ENCODE results near the gene ABHD12. TPM values are rescaled to one million over a fixed set of nuclear protein-coding genes. Genes with fewer than 3 reads are reported as not detected.

Gene ABHD12
- total RNA-seq, 2 donors from 2014 or later: 48.2 to 52.7 TPM

DNA sequence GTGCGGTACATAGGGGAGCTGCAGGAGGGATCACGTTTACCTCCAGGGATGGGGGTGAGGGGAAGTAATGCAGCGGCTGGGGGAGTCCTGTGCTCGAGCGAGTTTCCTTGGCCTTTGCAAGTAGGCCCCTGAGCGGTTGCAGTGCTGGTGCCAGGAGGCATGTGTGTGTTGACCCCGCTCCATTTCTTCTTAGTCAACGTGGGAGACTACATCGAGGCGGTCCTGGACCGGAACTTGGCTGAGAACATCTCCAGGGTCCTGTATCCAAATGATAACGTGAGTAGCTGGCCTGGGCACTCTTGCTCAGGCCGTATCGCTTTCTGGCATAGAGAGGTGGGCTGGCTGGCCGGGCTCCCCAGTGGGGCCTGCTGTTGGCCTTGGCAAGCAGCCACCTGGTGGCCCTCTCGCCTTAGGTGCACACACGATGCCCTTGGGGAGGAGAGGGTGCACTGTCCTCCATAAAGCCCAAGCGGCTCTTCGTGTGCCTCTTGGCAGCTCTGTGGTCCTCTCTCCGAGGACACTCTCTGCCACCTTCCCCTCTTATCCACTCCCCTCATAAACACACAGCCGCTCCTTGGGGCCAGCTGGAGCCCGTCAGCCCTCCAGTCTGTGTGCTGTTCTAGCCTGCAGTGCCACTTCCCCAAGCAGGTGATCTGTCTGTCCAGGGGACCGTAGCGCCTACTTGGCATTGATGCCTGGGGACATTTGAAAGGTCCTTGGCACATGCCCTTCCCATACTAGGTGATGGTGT lies 113.4 kb downstream of the ABHD12 start:
- Mint-ChIP-seq H3K9me3 (no peaks in the 10 kb centered on the region), H3K4me1 (no peaks in the 10 kb centered on the region), H3K27me3 (ENCODE audit: insufficient read depth) (no peaks in the 10 kb centered on the region), H3K4me3 (no peak overlapping the region), H3K27ac (no peak overlapping the region), H3K36me3 (ENCODE audit: low read depth) (peaks cover 42% of the 10 kb centered on the region)
- H3K27ac ChIP-seq (ENCODE audit: low read depth, low read length): no peak overlapping the region
- H3K9ac ChIP-seq (ENCODE audit: extremely low read depth, low read length, poor library complexity, severe bottlenecking): no peak overlapping the region
- H3K27me3 ChIP-seq (ENCODE audit: control insufficient read depth, insufficient read depth, low read length, poor library complexity, severe bottlenecking): no peaks in the 10 kb centered on the region
- WGBS, 2 experiments (ENCODE audit: insufficient coverage in 1 of 2, insufficient read length in 1 of 2): 92 to 95% methylated on average over 18 to 24 of the region's 24 CpGs
- peaks cover 54% of the 10 kb centered on the region for H3K36me3 ChIP-seq (ENCODE audit: control insufficient read depth, insufficient read depth, low read length)
- no peaks in the 10 kb centered on the region for H3K4me1 ChIP-seq (ENCODE audit: control insufficient read depth, insufficient read depth, low read length)
- no peak for DNase-seq
- no peaks in the 10 kb centered on the region for H3K9me3 ChIP-seq (ENCODE audit: control insufficient read depth, low read length)
- no peak overlapping the region for H3K4me3 ChIP-seq (ENCODE audit: low read length)
- no peak for TF ChIP-seq CTCF (conservative IDR thresholded peaks at IDR 0.05)

DNA sequence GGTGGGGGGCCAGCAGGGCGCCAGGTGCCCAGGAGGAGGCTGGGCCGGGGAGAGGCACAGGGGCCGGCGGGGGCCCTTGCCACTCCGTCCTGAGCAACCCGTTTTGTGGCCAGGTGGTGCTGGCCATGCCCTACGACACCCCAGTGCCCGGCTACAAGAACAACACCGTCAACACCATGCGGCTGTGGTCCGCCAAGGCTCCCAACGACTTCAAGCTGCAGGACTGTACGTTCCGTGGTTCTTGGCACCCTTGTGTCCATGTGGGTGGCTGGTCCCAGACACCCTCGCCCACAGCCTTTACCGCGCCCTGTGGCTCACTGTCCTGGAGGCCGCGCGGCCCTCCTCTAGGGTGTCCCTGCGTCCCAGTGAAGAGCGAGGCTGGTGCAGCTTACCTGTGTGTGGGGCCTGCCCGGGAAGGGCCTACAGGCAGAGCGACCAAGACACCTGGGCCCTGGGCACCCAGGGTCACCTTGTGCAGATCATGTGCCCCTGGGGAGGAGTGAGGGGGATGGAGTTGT lies 114.0 kb downstream of the ABHD12 start:
- no peak overlapping the region for H3K27ac Mint-ChIP-seq
- no peaks in the 10 kb centered on the region for H3K9me3 Mint-ChIP-seq
- no peak overlapping the region for H3K27ac ChIP-seq (ENCODE audit: low read depth, low read length)
- no peak for TF ChIP-seq CTCF (conservative IDR thresholded peaks at IDR 0.05)
- no peaks in the 10 kb centered on the region for H3K27me3 Mint-ChIP-seq (ENCODE audit: insufficient read depth)
- H3K9me3 ChIP-seq (ENCODE audit: control insufficient read depth, low read length): no peaks in the 10 kb centered on the region
- no peaks in the 10 kb centered on the region for H3K4me1 Mint-ChIP-seq
- 92 to 98% methylated on average over 11 to 24 of the region's 24 CpGs for WGBS, 2 experiments (ENCODE audit: insufficient coverage in 1 of 2, insufficient read length in 1 of 2)
- no peak for DNase-seq
- no peak overlapping the region for H3K4me3 ChIP-seq (ENCODE audit: low read length)
- no peaks in the 10 kb centered on the region for H3K4me1 ChIP-seq (ENCODE audit: control insufficient read depth, insufficient read depth, low read length)
- H3K36me3 Mint-ChIP-seq (ENCODE audit: low read depth): peaks cover 44% of the 10 kb centered on the region
- H3K9ac ChIP-seq (ENCODE audit: extremely low read depth, low read length, poor library complexity, severe bottlenecking): no peak overlapping the region
- peaks cover 58% of the 10 kb centered on the region for H3K36me3 ChIP-seq (ENCODE audit: control insufficient read depth, insufficient read depth, low read length)
- H3K4me3 Mint-ChIP-seq: no peak overlapping the region
- H3K27me3 ChIP-seq (ENCODE audit: control insufficient read depth, insufficient read depth, low read length, poor library complexity, severe bottlenecking): no peaks in the 10 kb centered on the region

GRCh38 chr20:25275813-25276532 lies 114.7 kb downstream of the ABHD12 start:
- no peak overlapping the region for H3K9ac ChIP-seq (ENCODE audit: extremely low read depth, low read length, poor library complexity, severe bottlenecking)
- H3K27ac Mint-ChIP-seq: peak overlapping the region; percentile 61
- 94% methylated on average over 13 to 20 of the region's 20 CpGs for WGBS, 2 experiments (ENCODE audit: insufficient coverage in 1 of 2, insufficient read length in 1 of 2)

More at GRCh38 chr20:25275813-25276532, 114.7 kb downstream of the ABHD12 start:
- no peak overlapping the region for H3K4me3 ChIP-seq (ENCODE audit: low read length)
- Mint-ChIP-seq H3K4me1 (no peaks in the 10 kb centered on the region), H3K4me3 (no peak overlapping the region), H3K36me3 (ENCODE audit: low read depth) (peaks cover 51% of the 10 kb centered on the region), H3K9me3 (no peaks in the 10 kb centered on the region), H3K27me3 (ENCODE audit: insufficient read depth) (no peaks in the 10 kb centered on the region)
- TF ChIP-seq CTCF (conservative IDR thresholded peaks at IDR 0.05): no peak
- no peaks in the 10 kb centered on the region for H3K27me3 ChIP-seq (ENCODE audit: control insufficient read depth, insufficient read depth, low read length, poor library complexity, severe bottlenecking)
- H3K9me3 ChIP-seq (ENCODE audit: control insufficient read depth, low read length): no peaks in the 10 kb centered on the region
- no peak for DNase-seq
- no peaks in the 10 kb centered on the region for H3K4me1 ChIP-seq (ENCODE audit: control insufficient read depth, insufficient read depth, low read length)
- peaks cover 60% of the 10 kb centered on the region for H3K36me3 ChIP-seq (ENCODE audit: control insufficient read depth, insufficient read depth, low read length)
- H3K27ac ChIP-seq (ENCODE audit: low read depth, low read length): no peak overlapping the region
